Astrocyte (in vitro differentiated cells and primary cell): ENCODE results near the gene SLC8A3. TPM values are rescaled to one million over a fixed set of nuclear protein-coding genes. Genes with fewer than 3 reads are reported as not detected.

ENCODE experiments used
- DNase-seq: peaks from one replicate; pipeline ENCODE4 v3.0.0-alpha.2; 2010; ENCODE audit warnings: low read depth
- FAIRE-seq: peaks from 2 replicates; lab custom pipeline; 2011; peaks lifted over from hg19 to GRCh38; lab: Jason Lieb, UNC
- H2AFZ ChIP-seq: 2 replicates; pipeline ENCODE4 v1.6.0; 2012; ENCODE audit warnings: low read depth, low read length, inconsistent platforms
- H3K27ac ChIP-seq: 2 replicates; pipeline ENCODE4 v1.5.1; 2011; ENCODE audit warnings: low read depth, low read length, inconsistent platforms
- H3K27me3 ChIP-seq: 2 replicates; pipeline ENCODE4 v1.6.0; 2011; ENCODE audit warnings: low read length, inconsistent platforms; ENCODE audit not compliant: insufficient read depth
- H3K36me3 ChIP-seq: 2 replicates; pipeline ENCODE4 v1.5.1; 2011; ENCODE audit warnings: low read length, inconsistent platforms; ENCODE audit not compliant: insufficient read depth
- H3K4me1 ChIP-seq: 2 replicates; pipeline ENCODE4 v1.5.1; 2011; ENCODE audit warnings: low read length, inconsistent platforms; ENCODE audit not compliant: insufficient read depth
- H3K4me2 ChIP-seq: 2 replicates; pipeline ENCODE4 v1.6.0; 2012; ENCODE audit warnings: low read length, inconsistent platforms
- H3K4me3 ChIP-seq: 2 replicates; pipeline ENCODE4 v1.5.1; 2011; ENCODE audit warnings: low read depth, mild to moderate bottlenecking, low read length, inconsistent platforms; ENCODE audit not compliant: insufficient read depth
- H3K79me2 ChIP-seq: 2 replicates; pipeline ENCODE4 v1.6.0; 2012; ENCODE audit warnings: mild to moderate bottlenecking, low read length, inconsistent platforms; ENCODE audit not compliant: insufficient read depth
- H3K9ac ChIP-seq: 2 replicates; pipeline ENCODE4 v1.6.0; 2012; ENCODE audit warnings: mild to moderate bottlenecking, low read length, inconsistent platforms
- H3K9me3 ChIP-seq: 2 replicates; pipeline ENCODE4 v1.5.1; 2012; ENCODE audit warnings: low read depth, mild to moderate bottlenecking, low read length, inconsistent platforms; ENCODE audit not compliant: insufficient read depth
- H4K20me1 ChIP-seq: 2 replicates; pipeline ENCODE4 v1.6.0; 2012; ENCODE audit warnings: low read length, inconsistent platforms; ENCODE audit not compliant: insufficient read depth
- H3K27ac Mint-ChIP-seq: one replicate; pipeline ENCODE4 v1.8.0; 2021; ENCODE audit warnings: mild to moderate bottlenecking, mixed read lengths; ENCODE audit not compliant: unreplicated experiment
- H3K27me3 Mint-ChIP-seq: one replicate; pipeline ENCODE4 v1.8.0; 2021; ENCODE audit warnings: low read depth, mixed read lengths; ENCODE audit not compliant: unreplicated experiment
- H3K36me3 Mint-ChIP-seq: one replicate; pipeline ENCODE4 v1.8.0; 2021; ENCODE audit warnings: low read depth, mixed read lengths; ENCODE audit not compliant: unreplicated experiment
- H3K4me1 Mint-ChIP-seq: one replicate; pipeline ENCODE4 v1.8.0; 2021; ENCODE audit warnings: low read depth, mixed read lengths; ENCODE audit not compliant: unreplicated experiment
- H3K4me3 Mint-ChIP-seq: one replicate; pipeline ENCODE4 v1.8.0; 2021; ENCODE audit warnings: mild to moderate bottlenecking, moderate library complexity, mixed read lengths; ENCODE audit not compliant: unreplicated experiment
- H3K9me3 Mint-ChIP-seq: one replicate; pipeline ENCODE4 v1.8.0; 2021; ENCODE audit warnings: mild to moderate bottlenecking, mixed read lengths; ENCODE audit not compliant: unreplicated experiment
- EZH2 ChIP-seq: IDR thresholded peaks from 2 replicates; pipeline ENCODE4 v1.6.1; 2012; ENCODE audit warnings: mild to moderate bottlenecking, low read length, inconsistent platforms; ENCODE audit not compliant: insufficient read depth
- total RNA-seq: library from RNA; stranded (reverse); gene quantifications from 2 replicates; pipeline ENCODE4 v1.2.1, GENCODE V29; 2021
- TF ChIP-seq, protein P1 (sequence below): IDR thresholded peaks from 2 replicates; pipeline ENCODE4 v1.5.1; 2011; ENCODE audit warnings: low read depth, mild to moderate bottlenecking, inconsistent platforms, low read length, moderate library complexity; ENCODE audit not compliant: insufficient read depth

The SLC8A3 gene
- total RNA-seq, 1 donor from 2014 or later = 0.45 TPM

DNA sequence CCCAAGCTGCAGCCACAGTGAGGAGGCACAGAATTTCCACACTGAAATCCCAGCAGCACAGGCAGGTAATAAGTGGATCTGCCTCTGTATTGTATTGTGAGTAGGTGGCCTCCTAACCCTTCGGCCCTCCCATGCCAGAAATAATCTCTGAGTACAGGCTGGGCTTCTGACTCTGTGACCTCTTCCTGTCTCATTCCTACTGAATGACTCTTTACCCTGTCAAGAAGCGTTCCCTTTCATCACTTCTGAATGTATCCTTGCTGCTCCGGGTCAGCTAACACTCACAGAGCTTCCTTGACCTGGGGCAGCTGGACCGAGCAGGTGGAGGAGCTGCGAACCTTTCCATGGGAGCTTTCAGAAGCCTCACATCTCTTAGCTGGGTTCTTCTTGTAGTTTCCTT is 119.6 kb downstream of the SLC8A3 start:
- H3K79me2 ChIP-seq = no peaks in the 10 kb centered on the region
- peaks cover 6% of the 10 kb centered on the region for H3K4me1 Mint-ChIP-seq
- H3K27ac ChIP-seq = no peak overlapping the region
- no peak overlapping the region for H3K4me3 ChIP-seq
- no peaks in the 10 kb centered on the region for H3K27me3 ChIP-seq
- H3K9ac ChIP-seq = no peak overlapping the region
- H3K9me3 Mint-ChIP-seq = no peaks in the 10 kb centered on the region
- no peaks in the 10 kb centered on the region for H3K9me3 ChIP-seq
- FAIRE-seq (no peak), DNase-seq (no peak)
- no peak for TF ChIP-seq EZH2
- TF ChIP-seq, protein P1, sequence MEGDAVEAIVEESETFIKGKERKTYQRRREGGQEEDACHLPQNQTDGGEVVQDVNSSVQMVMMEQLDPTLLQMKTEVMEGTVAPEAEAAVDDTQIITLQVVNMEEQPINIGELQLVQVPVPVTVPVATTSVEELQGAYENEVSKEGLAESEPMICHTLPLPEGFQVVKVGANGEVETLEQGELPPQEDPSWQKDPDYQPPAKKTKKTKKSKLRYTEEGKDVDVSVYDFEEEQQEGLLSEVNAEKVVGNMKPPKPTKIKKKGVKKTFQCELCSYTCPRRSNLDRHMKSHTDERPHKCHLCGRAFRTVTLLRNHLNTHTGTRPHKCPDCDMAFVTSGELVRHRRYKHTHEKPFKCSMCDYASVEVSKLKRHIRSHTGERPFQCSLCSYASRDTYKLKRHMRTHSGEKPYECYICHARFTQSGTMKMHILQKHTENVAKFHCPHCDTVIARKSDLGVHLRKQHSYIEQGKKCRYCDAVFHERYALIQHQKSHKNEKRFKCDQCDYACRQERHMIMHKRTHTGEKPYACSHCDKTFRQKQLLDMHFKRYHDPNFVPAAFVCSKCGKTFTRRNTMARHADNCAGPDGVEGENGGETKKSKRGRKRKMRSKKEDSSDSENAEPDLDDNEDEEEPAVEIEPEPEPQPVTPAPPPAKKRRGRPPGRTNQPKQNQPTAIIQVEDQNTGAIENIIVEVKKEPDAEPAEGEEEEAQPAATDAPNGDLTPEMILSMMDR = no peak
- no peaks in the 10 kb centered on the region for H3K4me1 ChIP-seq
- no peak overlapping the region for H3K27ac Mint-ChIP-seq
- no peak overlapping the region for H2AFZ ChIP-seq
- H3K36me3 ChIP-seq = no peaks in the 10 kb centered on the region
- no peak overlapping the region for H3K4me2 ChIP-seq
- H3K36me3 Mint-ChIP-seq = no peaks in the 10 kb centered on the region
- no peak overlapping the region for H3K4me3 Mint-ChIP-seq
- peaks cover 33% of the 10 kb centered on the region for H3K27me3 Mint-ChIP-seq
- no peaks in the 10 kb centered on the region for H4K20me1 ChIP-seq

DNA sequence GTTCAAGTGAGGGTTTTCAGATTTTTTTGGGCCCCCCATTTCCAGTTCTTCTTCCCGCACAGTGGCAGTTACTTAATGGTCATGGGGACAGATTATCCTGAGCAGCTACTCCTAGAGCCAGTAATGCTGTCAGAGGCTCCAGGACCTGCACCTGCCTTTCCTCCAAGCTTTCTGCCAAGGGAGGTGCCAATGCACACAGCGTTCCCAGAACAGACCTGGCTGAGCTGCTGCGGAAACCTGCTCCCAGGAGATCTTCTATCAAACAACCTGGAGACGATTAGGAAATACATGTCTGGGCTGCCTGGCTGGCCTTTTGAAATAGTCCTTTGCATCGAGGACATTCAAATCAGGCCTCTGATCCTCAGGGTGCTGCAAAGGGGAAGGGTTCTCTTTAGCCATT is 120.9 kb downstream of the SLC8A3 start:
- Histone ChIP-seq H3K4me1 (no peaks in the 10 kb centered on the region), H3K4me2 (no peak overlapping the region), H3K9ac (no peak overlapping the region), H4K20me1 (no peaks in the 10 kb centered on the region), H3K4me3 (no peak overlapping the region), H3K36me3 (no peaks in the 10 kb centered on the region), H3K27me3 (peaks cover 3% of the 10 kb centered on the region), H2AFZ (no peak overlapping the region), H3K27ac (no peak overlapping the region), H3K9me3 (no peaks in the 10 kb centered on the region), H3K79me2 (no peaks in the 10 kb centered on the region)
- H3K4me1 Mint-ChIP-seq = peaks cover 6% of the 10 kb centered on the region
- DNase-seq (no peak), FAIRE-seq (no peak)
- no peaks in the 10 kb centered on the region for H3K36me3 Mint-ChIP-seq
- H3K27me3 Mint-ChIP-seq = peaks cover 42% of the 10 kb centered on the region
- no peaks in the 10 kb centered on the region for H3K9me3 Mint-ChIP-seq
- no peak overlapping the region for H3K27ac Mint-ChIP-seq
- TF ChIP-seq, protein P1 = no peak
- no peak for TF ChIP-seq EZH2
- no peak overlapping the region for H3K4me3 Mint-ChIP-seq

DNA sequence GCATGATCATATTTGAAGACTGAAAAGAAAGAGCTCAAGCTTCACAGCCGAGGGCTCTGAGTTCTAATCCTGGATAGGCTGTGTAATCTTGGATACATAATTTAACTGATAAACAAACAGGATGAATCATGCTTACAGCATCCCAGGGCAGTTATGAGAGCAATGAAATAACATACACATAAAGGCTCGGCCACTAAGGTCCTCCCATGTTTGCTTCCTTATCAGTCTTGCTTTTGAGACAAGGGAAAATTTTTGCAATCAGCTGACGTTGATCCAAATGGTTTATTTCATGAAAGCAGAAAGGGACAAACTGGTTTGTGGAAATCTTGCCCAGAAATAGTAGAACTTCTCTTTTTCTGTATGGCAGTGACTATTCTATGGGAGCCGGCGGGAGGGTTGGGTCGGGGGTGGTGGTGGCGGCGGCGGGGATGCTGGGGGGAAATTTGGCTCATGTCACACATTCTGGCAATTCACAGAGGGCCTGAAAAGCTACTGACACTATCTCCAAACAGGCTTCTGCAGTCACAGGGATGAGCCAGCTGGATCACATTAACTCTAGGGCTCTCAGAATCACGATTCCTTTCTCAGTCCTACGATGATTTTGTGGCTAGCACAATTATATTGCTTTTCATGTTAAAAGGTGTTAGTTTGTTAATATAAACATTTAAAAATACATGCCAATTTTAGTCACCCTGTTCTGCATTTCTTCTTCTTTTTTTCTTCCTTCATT is 124.5 kb downstream of the SLC8A3 start:
- H3K4me1 Mint-ChIP-seq = peaks cover 9% of the 10 kb centered on the region
- no peaks in the 10 kb centered on the region for H3K36me3 Mint-ChIP-seq
- H3K4me1 ChIP-seq = no peaks in the 10 kb centered on the region
- peaks cover 28% of the 10 kb centered on the region for H3K27me3 Mint-ChIP-seq
- no peaks in the 10 kb centered on the region for H3K79me2 ChIP-seq
- H3K9me3 Mint-ChIP-seq = no peaks in the 10 kb centered on the region
- no peak overlapping the region for H3K9ac ChIP-seq
- H2AFZ ChIP-seq = no peak overlapping the region
- H3K9me3 ChIP-seq = no peaks in the 10 kb centered on the region
- no peak overlapping the region for H3K4me3 ChIP-seq
- no peak overlapping the region for H3K27ac Mint-ChIP-seq
- no peaks in the 10 kb centered on the region for H3K36me3 ChIP-seq
- DNase-seq (no peak), FAIRE-seq (no peak)
- H3K27ac ChIP-seq = no peak overlapping the region
- TF ChIP-seq, protein P1 = no peak
- no peak for TF ChIP-seq EZH2
- no peak overlapping the region for H3K4me2 ChIP-seq
- no peaks in the 10 kb centered on the region for H4K20me1 ChIP-seq
- peaks cover 3% of the 10 kb centered on the region for H3K27me3 ChIP-seq
- H3K4me3 Mint-ChIP-seq = no peak overlapping the region
